ENCODE results near the gene NECAB3.
"Not testable (repeated sequence)": the region's sequence is repeated elsewhere in the genome, so short reads cannot be mapped to it uniquely, and the experiment has no call there.

Gene NECAB3, protein sequence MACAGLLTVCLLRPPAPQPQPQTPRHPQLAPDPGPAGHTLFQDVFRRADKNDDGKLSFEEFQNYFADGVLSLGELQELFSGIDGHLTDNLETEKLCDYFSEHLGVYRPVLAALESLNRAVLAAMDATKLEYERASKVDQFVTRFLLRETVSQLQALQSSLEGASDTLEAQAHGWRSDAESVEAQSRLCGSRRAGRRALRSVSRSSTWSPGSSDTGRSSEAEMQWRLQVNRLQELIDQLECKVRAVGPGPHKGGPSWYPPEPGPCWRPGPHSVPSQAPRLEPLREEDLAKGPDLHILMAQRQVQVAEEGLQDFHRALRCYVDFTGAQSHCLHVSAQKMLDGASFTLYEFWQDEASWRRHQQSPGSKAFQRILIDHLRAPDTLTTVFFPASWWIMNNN

GRCh38 chr20:33674294-33675135 is at the start of gene NECAB3:
Gene NECAB3 (minus strand): TSS chr20:33674428. CDS start chr20:33674352, 76 bp downstream.
- DNase-seq = peak; percentile 87

DNA sequence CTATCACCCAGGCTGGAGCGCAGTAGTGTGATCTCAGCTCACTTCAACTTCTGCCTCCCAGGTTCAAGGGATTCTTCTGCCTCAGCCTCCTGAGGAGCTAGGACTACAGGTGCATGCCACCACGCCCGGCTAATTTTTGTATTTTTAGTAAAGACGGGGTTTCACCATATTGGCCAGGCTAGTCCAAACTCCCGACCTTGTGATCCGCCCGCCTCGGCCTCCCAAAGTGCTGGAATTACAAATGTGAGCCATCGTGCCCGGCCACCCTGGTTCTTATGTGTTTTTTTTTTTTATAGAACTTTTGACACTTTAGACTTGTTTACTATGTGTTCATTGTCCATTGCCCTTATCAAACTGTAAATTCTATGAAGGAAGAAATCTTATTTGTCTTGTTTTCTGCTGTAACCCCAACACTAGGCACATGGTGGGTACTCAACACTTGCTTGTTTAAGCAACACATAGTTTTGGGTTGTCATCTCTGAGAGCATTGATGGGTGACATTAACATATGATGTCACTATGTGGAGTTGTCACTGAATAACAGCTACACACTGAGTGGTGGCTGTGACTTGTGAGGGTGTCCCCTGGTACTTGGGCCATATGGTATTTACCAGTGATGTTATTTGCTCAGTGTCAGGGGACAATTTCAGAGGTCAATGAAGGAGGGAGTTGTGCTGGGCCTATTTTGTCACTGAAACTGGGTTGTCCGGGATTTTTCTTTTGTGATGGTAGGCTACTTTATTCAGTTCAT is 47.3 kb upstream of the NECAB3 start:
- no peak for DNase-seq

- DNase-seq = peak; percentile 89
These were observed 45.9 kb upstream of the NECAB3 start, which contains the start of gene PXMP4 for GRCh38 chr20:33719989-33720709. Gene PXMP4 (minus strand): TSS chr20:33720310. CDS start chr20:33720207, 103 bp downstream.

GRCh38 chr20:33719277-33719988 is 45.2 kb upstream of the NECAB3 start:
- DNase-seq = no peak

- DNase-seq = no peak
These were observed 42.3 kb upstream of the NECAB3 start for GRCh38 chr20:33716498-33716897.

DNA sequence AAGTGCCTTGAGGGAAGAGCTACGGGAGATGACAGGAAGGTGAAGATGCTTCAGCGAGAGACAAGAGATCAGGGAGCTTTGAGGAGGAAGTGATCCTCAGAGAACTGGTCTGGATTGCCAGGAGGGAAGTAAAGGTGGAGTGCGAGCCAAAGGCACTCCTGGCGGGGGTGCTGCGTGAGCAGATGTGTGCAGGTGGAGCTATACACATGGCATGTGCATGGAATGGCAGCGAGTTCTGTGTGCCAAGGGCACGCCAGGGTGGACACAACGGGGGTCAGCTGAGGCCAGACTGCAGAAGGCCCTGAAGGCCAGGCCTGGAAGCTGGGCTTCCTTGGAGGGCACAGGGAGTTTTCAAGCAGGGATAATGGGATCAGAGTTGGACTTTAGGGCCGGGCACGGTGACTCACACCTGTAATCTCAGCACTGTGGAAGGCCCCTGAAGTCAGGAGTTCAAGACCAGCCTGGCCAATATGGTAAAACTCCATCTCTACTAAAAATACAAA is 39.7 kb upstream of the NECAB3 start:
- DNase-seq = no peak

DNA sequence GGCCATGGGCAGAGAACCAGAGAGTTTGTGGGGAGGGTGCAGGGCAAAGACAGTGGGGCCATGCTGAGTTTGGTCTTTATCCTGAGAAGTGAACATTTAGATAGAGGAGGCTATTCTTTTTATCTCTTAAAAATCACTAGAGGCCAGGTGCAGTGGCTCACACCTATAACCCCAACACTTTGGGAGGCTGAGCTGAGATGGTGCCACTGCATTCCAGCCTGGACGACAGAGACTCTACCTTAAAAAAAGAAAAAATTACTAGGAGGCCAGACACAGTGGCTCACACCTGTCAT is 37.2 kb upstream of the NECAB3 start:
- DNase-seq = no peak

GRCh38 chr20:33710681-33711445 is 36.6 kb upstream of the NECAB3 start:
- no peak for DNase-seq

GRCh38 chr20:33709905-33710541 is 35.8 kb upstream of the NECAB3 start:
- DNase-seq = no peak

GRCh38 chr20:33709398-33709797 is 35.2 kb upstream of the NECAB3 start:
- no peak for DNase-seq

DNA sequence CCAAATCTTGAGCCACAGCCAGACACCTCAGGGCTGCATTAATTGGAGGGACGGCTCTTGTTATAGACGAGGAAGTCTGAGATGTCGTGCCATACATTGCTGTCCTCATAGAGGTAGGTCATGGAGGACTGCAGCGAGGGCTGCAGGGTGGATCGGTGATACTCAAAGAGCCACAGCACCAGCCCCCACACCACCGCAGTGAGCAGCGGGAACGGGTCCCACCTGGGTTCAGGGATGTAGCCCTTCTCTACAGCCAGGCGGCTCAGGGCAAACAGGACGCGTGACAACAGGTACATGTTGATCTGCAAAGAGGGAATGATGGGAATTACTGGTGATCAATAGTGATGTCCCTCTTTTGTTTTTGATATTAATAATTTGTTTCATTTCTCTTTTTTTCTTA is 33.4 kb upstream of the NECAB3 start:
- DNase-seq = no peak

- DNase-seq = no peak
These were observed 30.1 kb upstream of the NECAB3 start for GRCh38 chr20:33704197-33704924.

GRCh38 chr20:33703498-33704137 is 29.4 kb upstream of the NECAB3 start:
- DNase-seq = no peak

GRCh38 chr20:33702861-33703260 is 28.6 kb upstream of the NECAB3 start:
- DNase-seq = no peak

DNA sequence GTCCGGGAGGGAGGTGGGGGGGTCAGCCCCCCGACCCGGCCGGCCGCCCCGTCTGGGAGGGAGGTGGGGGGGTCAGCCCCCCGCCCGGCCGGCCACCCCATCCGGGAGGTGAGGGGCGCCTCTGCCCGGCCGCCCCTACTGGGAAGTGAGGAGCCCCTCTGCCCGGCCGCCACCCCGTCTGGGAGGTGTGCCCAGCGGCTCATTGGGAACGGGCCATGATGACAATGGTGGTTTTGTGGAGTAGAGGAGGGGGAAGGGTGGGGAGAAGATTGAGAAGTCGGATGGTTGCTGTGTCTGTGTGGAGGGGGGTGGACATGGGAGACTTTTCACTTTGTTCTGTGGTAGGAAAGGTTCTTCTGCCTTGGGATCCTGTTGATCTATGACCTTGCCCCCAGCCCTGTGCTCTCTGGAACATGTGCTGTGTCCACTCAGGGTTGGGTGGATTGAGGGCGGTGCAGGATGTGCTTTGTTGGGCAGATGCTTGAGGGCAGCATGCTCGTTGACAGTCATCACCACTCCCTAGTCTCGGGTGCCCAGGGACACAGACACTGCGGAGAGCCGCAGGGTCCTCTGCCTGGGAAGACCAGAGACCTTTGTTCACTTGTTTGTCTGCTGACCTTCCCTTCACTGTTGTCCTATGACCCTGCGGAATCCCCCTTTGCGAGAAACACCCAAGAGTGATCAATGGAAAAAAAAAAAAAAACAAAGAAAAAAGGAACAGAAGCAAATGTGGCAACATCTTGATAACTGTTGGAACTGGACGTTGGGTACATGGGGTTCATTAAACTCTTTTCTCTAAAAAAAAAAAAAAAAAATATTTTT is 27.6 kb upstream of the NECAB3 start:
- DNase-seq = no peak

- DNase-seq = not testable (repeated sequence)
These were observed 26.6 kb upstream of the NECAB3 start for GRCh38 chr20:33700696-33701441.

GRCh38 chr20:33698966-33699365 is 24.7 kb upstream of the NECAB3 start:
- DNase-seq = not testable (repeated sequence)

- DNase-seq = no peak
These were observed 22.9 kb upstream of the NECAB3 start for GRCh38 chr20:33697129-33697528.
